Subcutaneous abdominal adipose tissue (tissue), 5 donors: ENCODE data around the gene TMEM161A.
"Not testable (repeated sequence)": the region's sequence is repeated elsewhere in the genome, so short reads cannot be mapped to it uniquely, and the experiment has no call there.

ENCODE experiments used
- H3K27ac ChIP-seq: one replicate; pipeline ENCODE4 v1.7.0; 2013; ENCODE audit warnings: low read depth, mild to moderate bottlenecking, inconsistent platforms, low read length, moderate library complexity
- H3K27me3 ChIP-seq, 5 donors: one replicate each; pipeline ENCODE4 v1.7.0; 2013; ENCODE audit warnings: low read length in 5 of 5, inconsistent platforms in 1 of 5; ENCODE audit not compliant: control insufficient read depth in 5 of 5, insufficient read depth in 4 of 5
- H3K36me3 ChIP-seq, 5 donors: one replicate each; pipeline ENCODE4 v1.7.0; 2013; ENCODE audit warnings: low read length in 5 of 5; ENCODE audit not compliant: control insufficient read depth in 5 of 5, insufficient read depth in 5 of 5
- H3K4me1 ChIP-seq, 5 donors: one replicate each; pipeline ENCODE4 v1.7.0; 2013; ENCODE audit warnings: low read length in 5 of 5, mild to moderate bottlenecking in 3 of 5, moderate library complexity in 1 of 5; ENCODE audit not compliant: control insufficient read depth in 5 of 5, insufficient read depth in 5 of 5
- H3K4me3 ChIP-seq, 5 donors: one replicate each; pipeline ENCODE4 v1.7.0; 2013; ENCODE audit warnings: low read length in 5 of 5, low read depth in 1 of 5
- H3K9ac ChIP-seq, 5 donors: one replicate each; pipeline ENCODE4 v1.7.0; 2013; ENCODE audit warnings: low read length in 5 of 5, mild to moderate bottlenecking in 4 of 5, moderate library complexity in 3 of 5
- H3K9me3 ChIP-seq, 5 donors: one replicate each; pipeline ENCODE4 v1.7.0; 2013; ENCODE audit warnings: low read length in 5 of 5; ENCODE audit not compliant: control insufficient read depth in 5 of 5
- donor health status: healthy.
- donor health status: healthy.
- donor health status: healthy.
- donor health status: healthy.
- donor health status: healthy.

The TMEM161A gene

DNA sequence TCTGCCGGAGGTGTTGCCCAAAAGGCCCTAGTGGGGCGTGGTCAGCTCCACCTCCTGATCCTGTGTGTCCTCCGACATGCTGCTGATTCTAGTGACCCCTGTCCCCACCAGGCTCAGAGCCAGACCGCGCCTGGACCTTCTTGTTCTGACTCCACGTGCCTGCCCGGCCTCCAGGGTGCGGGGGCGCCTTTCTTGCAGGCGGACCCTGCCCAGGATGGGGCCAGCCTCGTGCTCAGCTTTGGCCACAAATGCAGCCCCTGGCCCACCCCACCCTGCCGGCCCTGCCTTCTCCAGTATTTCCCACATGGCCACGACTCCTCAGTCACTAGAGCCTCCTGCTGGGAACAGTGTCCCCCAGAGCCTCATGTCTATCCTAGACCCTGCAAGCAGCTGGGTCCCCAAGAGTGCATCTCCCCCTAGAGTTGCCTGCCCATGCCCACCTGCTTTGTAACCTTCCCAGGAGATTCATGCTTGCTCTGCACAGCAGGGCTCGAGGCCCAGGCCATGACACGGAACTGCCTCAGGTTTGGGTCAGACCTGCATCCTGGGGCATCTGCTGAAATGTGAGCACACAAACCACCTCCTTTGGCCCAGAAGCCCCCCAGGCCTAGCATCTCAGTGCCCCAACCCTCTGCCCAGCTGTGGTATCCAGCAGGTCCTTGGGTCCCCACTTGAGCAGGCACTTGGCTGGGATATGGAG is 27.0 kb downstream of the TMEM161A start:
- Histone ChIP-seq H3K9me3 (no peaks in the 10 kb centered on the region), H3K4me3 (no peak overlapping the region), H3K9ac (no peak overlapping the region), H3K36me3 (peaks cover 0 to 9% (median 6%) of the 10 kb centered on the region in 5 donors), H3K4me1 (peaks cover 0 to 22% (median 19%) of the 10 kb centered on the region in 5 donors), H3K27ac (no peak overlapping the region), H3K27me3 (no peaks in the 10 kb centered on the region)

DNA sequence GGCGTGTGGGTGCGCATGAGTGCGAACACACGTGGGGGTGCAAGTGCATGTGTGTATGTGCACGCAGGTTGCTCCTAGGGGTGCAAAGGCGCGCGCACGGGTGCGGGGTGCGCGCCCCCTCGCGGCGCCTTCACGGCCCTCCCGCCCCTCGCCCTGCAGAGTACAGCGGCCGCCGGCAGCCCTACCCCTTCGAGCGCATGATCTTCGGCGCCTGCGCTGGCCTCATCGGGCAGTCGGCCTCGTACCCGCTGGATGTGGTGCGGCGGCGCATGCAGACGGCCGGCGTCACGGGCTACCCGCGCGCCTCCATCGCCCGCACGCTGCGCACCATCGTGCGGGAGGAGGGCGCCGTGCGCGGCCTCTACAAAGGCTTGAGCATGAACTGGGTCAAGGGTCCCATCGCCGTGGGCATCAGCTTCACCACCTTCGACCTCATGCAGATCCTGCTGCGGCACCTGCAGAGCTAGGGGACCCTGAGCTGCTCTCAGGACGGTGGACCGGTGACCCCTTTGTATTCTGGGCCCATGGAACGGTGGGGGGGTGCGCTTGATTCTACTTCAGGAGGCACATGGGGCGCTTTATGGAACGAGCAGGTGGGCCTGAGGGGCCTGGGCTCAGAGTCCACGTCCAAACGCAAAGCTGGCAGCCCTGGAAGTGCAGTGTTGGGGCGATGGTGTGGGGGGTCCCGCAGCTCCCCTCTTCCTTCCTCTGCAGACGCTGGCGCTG is 27.7 kb downstream of the TMEM161A start:
- H3K27ac ChIP-seq = no peak overlapping the region
- H3K4me3 ChIP-seq = peak overlapping the region in 2 of 5 donors; percentile 31 to 46
- H3K9me3 ChIP-seq = no peaks in the 10 kb centered on the region
- H3K9ac ChIP-seq = no peak overlapping the region
- H3K4me1 ChIP-seq = peaks cover 0 to 29% (median 25%) of the 10 kb centered on the region in 5 donors
- H3K36me3 ChIP-seq = peaks cover 0 to 9% (median 6%) of the 10 kb centered on the region in 5 donors
- no peaks in the 10 kb centered on the region for H3K27me3 ChIP-seq

DNA sequence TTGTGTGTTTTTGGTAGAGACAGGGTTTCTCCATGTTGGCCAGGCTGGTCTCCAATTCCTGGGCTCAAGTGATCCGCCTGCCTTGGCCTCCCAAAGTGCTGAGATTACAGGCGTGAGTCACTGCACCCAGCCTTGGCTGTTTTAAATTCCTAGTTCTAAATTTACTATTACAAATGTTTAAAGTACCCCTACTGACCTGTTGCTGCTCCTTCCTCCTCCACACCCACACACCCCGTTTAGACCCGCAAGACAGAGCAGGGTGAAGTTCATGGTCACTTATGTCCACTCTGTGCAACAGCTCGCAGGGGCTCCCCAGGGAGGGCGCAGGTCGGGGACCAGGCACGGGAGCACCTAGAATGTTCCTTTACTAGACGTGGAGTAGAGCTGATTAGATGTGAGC is 28.7 kb downstream of the TMEM161A start:
- H3K4me3 ChIP-seq = no peak overlapping the region
- no peak overlapping the region for H3K9ac ChIP-seq
- no peaks in the 10 kb centered on the region for H3K27me3 ChIP-seq
- no peak overlapping the region for H3K27ac ChIP-seq
- peaks cover 0 to 32% (median 25%) of the 10 kb centered on the region in 5 donors for H3K4me1 ChIP-seq
- H3K36me3 ChIP-seq = peaks cover 0 to 9% (median 6%) of the 10 kb centered on the region in 5 donors
- no peaks in the 10 kb centered on the region for H3K9me3 ChIP-seq

DNA sequence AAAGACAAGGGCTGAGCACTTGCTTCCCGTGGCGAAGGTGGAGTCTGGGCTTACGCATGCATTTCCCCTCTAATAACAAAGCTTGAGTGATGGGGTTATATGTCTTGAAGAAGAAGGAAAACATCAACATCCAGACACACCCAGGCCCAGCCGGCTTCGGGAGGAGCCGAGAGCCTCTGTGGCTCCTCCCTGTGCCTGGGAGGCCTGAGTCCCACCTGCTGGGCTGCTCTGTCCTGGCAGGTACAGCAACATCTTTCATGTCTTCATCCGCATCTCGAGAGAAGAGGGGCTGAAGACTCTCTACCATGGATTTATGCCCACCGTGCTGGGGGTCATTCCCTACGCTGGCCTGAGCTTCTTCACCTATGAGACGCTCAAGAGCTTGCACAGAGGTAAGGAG is 30.6 kb downstream of the TMEM161A start:
- Histone ChIP-seq H3K9ac (no peak overlapping the region), H3K4me3 (no peak overlapping the region), H3K27ac (no peak overlapping the region), H3K27me3 (no peaks in the 10 kb centered on the region), H3K9me3 (no peaks in the 10 kb centered on the region), H3K4me1 (peaks cover 0 to 32% (median 25%) of the 10 kb centered on the region in 5 donors), H3K36me3 (peaks cover 0 to 9% (median 6%) of the 10 kb centered on the region in 5 donors)

DNA sequence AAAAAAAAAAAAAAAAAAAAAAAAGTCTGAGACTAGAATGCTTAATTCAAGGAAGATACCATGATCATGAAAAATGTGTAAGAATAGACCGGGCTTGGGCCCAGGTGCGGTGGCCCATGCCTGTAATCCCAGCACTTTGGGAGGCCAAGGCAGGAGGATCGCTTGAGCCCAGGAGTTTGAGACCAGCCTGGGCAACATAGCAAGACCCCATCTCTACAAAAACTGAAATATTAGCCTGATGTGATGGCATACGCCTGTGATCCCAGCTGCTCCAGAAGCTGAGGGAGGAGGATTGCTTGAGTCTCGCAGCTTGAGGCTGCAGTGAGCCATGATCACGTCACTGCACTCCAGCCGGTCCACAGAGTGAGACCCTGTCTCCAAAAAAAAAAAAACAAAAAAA is 31.3 kb downstream of the TMEM161A start:
- H3K9me3 ChIP-seq, H3K27ac ChIP-seq, H3K27me3 ChIP-seq, H3K4me3 ChIP-seq, H3K9ac ChIP-seq, H3K36me3 ChIP-seq: not testable (repeated sequence)
- peaks cover 0 to 32% (median 25%) of the 10 kb centered on the region in 5 donors for H3K4me1 ChIP-seq

DNA sequence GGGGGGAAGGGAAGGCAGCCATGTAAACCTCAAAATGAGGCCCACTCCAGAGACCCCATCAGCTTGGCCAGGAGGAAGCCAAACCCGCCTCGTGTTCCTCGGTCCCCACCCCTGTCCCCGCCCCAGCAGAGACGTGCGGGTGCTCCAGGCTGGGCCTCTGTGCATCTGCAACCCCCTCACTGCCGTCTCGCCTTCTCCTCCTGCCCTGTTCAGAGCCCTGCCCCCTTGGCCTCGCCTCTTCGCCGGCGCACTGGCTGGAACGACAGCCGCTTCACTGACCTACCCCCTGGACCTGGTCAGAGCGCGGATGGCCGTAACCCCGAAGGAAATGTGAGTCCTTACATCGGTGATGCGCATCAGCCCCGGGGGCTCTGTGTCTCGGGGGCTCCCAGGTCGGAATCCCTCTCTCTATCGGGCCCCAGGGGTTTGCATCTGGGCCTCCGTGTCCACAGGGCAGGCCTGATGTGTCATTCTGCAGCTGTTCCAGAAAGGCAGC is 32.2 kb downstream of the TMEM161A start:
- Histone ChIP-seq H3K27ac (no peak overlapping the region), H3K9ac (peak overlapping the region in 2 of 5 donors; percentile 16 to 45), H3K4me3 (peak overlapping the region; percentile 44 to 70 (median 59)), H3K4me1 (peaks cover 0 to 26% (median 17%) of the 10 kb centered on the region in 5 donors), H3K36me3 (peaks cover 0 to 16% (median 9%) of the 10 kb centered on the region in 5 donors), H3K9me3 (no peaks in the 10 kb centered on the region), H3K27me3 (no peaks in the 10 kb centered on the region)

GRCh38 chr19:19105365-19106055 is 32.8 kb downstream of the TMEM161A start:
- no peaks in the 10 kb centered on the region for H3K27me3 ChIP-seq
- H3K27ac ChIP-seq = no peak overlapping the region
- peaks cover 0 to 20% (median 11%) of the 10 kb centered on the region in 5 donors for H3K4me1 ChIP-seq
- no peaks in the 10 kb centered on the region for H3K9me3 ChIP-seq
- peak overlapping the region; percentile 50 to 70 (median 59) for H3K4me3 ChIP-seq
- H3K36me3 ChIP-seq = peaks cover 0 to 22% (median 14%) of the 10 kb centered on the region in 5 donors
- H3K9ac ChIP-seq = peak overlapping the region in 1 of 5 donors; percentile 16

DNA sequence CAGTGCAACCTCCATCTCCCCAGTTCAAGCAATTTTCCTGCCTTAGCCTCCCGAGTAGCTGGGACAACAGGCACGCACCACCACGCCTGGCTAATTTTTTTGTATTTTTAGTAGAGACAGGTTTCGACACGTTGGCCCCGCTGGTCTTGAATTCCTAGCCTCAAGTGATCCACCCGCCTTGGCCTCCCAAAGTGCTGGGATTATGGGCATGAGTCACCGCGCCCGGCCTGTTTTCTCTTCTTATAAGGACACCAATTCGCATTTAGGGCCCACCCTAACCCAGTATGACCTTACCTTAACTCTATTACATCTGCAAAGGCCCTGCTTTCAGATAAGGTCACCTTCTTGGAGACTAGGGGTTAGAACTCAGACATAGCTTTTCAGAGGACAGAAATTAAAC is 35.1 kb downstream of the TMEM161A start:
- no peak overlapping the region for H3K27ac ChIP-seq
- peaks cover 0 to 23% (median 18%) of the 10 kb centered on the region in 5 donors for H3K36me3 ChIP-seq

GRCh38 chr19:19102566-19102965 is 35.7 kb downstream of the TMEM161A start:
- not testable (repeated sequence) for H3K9ac ChIP-seq, H3K9me3 ChIP-seq, H3K27me3 ChIP-seq, H3K27ac ChIP-seq, H3K4me3 ChIP-seq
- Histone ChIP-seq H3K4me1 (peaks cover 0 to 24% (median 19%) of the 10 kb centered on the region in 5 donors), H3K36me3 (peaks cover 0 to 23% (median 19%) of the 10 kb centered on the region in 5 donors)

More for the DNA sequence above, 35.1 kb downstream of the TMEM161A start:
- peaks cover 0 to 24% (median 19%) of the 10 kb centered on the region in 5 donors for H3K4me1 ChIP-seq
- no peaks in the 10 kb centered on the region for H3K27me3 ChIP-seq
- no peaks in the 10 kb centered on the region for H3K9me3 ChIP-seq
- no peak overlapping the region for H3K9ac ChIP-seq
- no peak overlapping the region for H3K4me3 ChIP-seq
